Fibroblast of skin of back (primary cell): ENCODE results near the gene ATP11C.
A peak's percentile ranks its signal among the peaks of the same experiment; 100 is the strongest.
"Not testable (repeated sequence)": the region's sequence is repeated elsewhere in the genome, so short reads cannot be mapped to it uniquely, and the experiment has no call there.

ENCODE experiments used
- DNase-seq: peaks from one replicate; pipeline ENCODE4 v3.0.0-alpha.2; 2013

Gene ATP11C

GRCh38 chrX:139851730-139852129, 81.1 kb downstream of the ATP11C start:
- DNase-seq: peak; percentile 94

- no peak for DNase-seq
Measured at GRCh38 chrX:139850968-139851367, 81.9 kb downstream of the ATP11C start.

- DNase-seq: no peak
Measured at GRCh38 chrX:139844884-139845283, 88.0 kb downstream of the ATP11C start.

- no peak for DNase-seq
Measured at GRCh38 chrX:139844163-139844562, 88.7 kb downstream of the ATP11C start.

GRCh38 chrX:139842326-139843185, 90.3 kb downstream of the ATP11C start:
- DNase-seq: no peak

GRCh38 chrX:139836335-139836734, 96.5 kb downstream of the ATP11C start:
- DNase-seq: not testable (repeated sequence)

GRCh38 chrX:139834879-139835278, 98.0 kb downstream of the ATP11C start:
- no peak for DNase-seq

- DNase-seq: no peak
Measured at GRCh38 chrX:139832718-139833309, 100.0 kb downstream of the ATP11C start.

GRCh38 chrX:139831675-139832456, 101.0 kb downstream of the ATP11C start:
- DNase-seq: peak; percentile 67

- no peak for DNase-seq
Measured at GRCh38 chrX:139831017-139831416, 101.8 kb downstream of the ATP11C start.

- DNase-seq: no peak
Measured at GRCh38 chrX:139828830-139829229, 104.0 kb downstream of the ATP11C start.

GRCh38 chrX:139828033-139828432, 104.8 kb downstream of the ATP11C start:
- peak; percentile 37 for DNase-seq

- peak; percentile 87 for DNase-seq
Measured at GRCh38 chrX:139826065-139827044, 106.5 kb downstream of the ATP11C start.

- DNase-seq: no peak
Measured at GRCh38 chrX:139825618-139826017, 107.2 kb downstream of the ATP11C start.

- peak; percentile 57 for DNase-seq
Measured at GRCh38 chrX:139823806-139824205, 109.0 kb downstream of the ATP11C start.

GRCh38 chrX:139820358-139820984, 112.4 kb downstream of the ATP11C start:
- DNase-seq: no peak

GRCh38 chrX:139816204-139816603, 116.6 kb downstream of the ATP11C start:
- no peak for DNase-seq

GRCh38 chrX:139815771-139816170, 117.1 kb downstream of the ATP11C start:
- peak; percentile 40 for DNase-seq

- DNase-seq: no peak
Measured at GRCh38 chrX:139811942-139812629, 120.8 kb downstream of the ATP11C start.

GRCh38 chrX:139804482-139804881, 128.4 kb downstream of the ATP11C start:
- no peak for DNase-seq

GRCh38 chrX:139803224-139803623, 129.6 kb downstream of the ATP11C start:
- no peak for DNase-seq
